Spleen (tissue), 7 donors: ENCODE results near the gene MCM10.

Experiments
- POLR2AphosphoS5 ChIP-seq, 3 donors: sonication (generic); formaldehyde crosslinking; IDR thresholded peaks; one replicate each; pipeline ENCODE4 v1.5.1; 2017; ENCODE audit warnings: antibody characterized with exemption in 3 of 3
- TF ChIP-seq, protein P1 (sequence below), 11 experiments: fragments of 200-600 bp in 7 of 11; fragments of 450-650 bp in 4 of 11; sonication (generic) in 4 of 11; IDR thresholded peaks in 8 of 11; conservative IDR thresholded peaks in 3 of 11; 1 replicate in 7 of 11; 2 replicates in 4 of 11; pipeline versions ENCODE4 v1.4.0 to v1.8.0; 2016 to 2021; ENCODE audit warnings: antibody characterized with exemption in 11 of 11, inconsistent platforms in 4 of 11, mild to moderate bottlenecking in 1 of 11
- donor health status: DM: no; HTN: no; CAD: no; lungs with moderate emphysema.
- donor health status: DM: no; HTN: no; CAD: no.
- donor health status: DM: no; HTN: no; CAD: no.

DNA sequence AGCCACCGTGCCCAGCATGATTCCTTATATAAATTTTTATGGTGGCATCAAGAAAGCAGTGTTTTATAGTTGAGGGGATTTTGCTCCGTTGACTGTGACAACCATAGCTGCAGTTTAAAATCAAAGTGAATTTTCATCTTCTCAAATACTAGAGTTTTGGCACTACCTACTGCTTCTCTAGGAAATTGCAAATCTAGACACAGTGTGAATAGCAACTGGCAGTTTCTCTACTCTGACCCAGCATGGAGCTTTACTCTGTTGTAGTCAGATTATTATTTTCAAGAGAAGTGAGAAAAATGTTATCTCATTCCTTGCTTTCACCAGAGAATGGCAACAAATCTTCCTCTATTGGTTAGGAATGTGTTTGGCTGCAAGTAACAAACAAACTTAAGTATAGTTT lies 22.9 kb downstream of the MCM10 start:
- TF ChIP-seq, protein P1, sequence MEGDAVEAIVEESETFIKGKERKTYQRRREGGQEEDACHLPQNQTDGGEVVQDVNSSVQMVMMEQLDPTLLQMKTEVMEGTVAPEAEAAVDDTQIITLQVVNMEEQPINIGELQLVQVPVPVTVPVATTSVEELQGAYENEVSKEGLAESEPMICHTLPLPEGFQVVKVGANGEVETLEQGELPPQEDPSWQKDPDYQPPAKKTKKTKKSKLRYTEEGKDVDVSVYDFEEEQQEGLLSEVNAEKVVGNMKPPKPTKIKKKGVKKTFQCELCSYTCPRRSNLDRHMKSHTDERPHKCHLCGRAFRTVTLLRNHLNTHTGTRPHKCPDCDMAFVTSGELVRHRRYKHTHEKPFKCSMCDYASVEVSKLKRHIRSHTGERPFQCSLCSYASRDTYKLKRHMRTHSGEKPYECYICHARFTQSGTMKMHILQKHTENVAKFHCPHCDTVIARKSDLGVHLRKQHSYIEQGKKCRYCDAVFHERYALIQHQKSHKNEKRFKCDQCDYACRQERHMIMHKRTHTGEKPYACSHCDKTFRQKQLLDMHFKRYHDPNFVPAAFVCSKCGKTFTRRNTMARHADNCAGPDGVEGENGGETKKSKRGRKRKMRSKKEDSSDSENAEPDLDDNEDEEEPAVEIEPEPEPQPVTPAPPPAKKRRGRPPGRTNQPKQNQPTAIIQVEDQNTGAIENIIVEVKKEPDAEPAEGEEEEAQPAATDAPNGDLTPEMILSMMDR (IDR thresholded peaks at IDR 0.05 in 8 of 11, conservative IDR thresholded peaks at IDR 0.05 in 3 of 11) = no peak
- no peak for TF ChIP-seq POLR2AphosphoS5 (IDR thresholded peaks at IDR 0.05)
